Measurements from ENCODE around the gene CBLC.

Gene CBLC

DNA sequence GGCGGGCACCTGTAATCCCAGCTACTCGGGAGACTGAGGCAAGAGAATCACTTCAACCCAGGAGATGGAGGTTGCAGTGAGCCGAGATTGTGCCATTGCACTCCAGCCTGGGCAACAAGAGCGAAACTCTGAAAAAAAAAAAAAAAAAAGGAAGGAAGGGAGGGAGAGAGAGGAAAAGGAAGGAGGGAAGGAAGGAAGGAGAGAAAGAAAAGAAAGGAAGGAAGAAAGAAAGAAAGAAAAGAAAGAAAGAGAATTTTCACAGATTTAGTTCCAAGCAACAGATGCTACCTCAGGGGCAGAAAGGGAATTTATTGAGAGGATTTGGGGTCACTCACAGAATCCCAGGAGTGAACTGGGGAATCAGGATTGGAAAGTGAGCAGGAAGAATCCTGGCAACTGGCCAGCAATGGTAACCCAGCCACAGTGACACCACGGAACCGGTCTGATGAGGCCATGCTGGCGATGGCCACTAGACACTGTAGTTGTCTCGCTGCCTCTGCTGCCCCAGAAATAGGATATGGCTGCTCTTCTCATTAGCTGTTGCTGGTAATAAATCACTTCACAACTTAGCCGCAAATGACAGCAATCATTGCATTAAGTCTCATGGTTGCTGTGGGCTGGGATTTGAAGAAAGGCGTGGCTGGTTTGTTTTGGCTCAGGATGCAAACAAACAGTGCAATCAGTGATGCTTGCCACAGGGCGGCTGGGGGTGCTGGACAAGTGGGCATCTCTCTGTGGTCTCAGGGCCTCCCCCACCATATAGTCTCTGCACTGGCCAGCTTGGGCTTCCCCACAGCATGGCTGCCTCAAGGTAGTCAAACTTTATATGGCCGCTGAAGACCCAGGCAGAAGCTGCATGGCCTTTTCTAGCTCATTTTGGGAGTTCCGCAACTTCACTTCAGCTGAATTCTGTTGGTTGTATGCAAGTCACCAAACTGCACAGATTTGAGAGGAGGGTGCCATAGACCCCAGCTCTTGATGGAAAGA lies 26.0 kb downstream of the CBLC start:
- no peak for DNase-seq

DNA sequence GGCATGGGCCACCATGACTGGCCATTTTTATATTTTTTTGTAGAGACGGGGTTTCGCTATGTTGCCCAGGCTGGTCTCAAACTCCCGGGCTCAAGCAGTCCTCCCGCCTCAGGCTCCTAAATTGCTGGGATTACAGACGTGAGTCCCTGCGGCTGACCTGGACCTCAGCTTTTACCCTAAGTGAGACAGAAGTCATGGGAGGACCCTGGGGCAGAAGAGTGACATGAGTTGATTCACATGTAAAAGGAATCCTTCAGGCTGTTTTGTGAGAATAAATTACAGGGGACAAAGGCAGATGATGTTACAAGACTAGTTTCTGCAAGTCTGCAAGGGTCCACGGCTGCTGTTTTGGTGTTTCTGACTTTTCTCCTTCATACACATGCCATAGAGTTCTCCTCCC lies 28.6 kb downstream of the CBLC start:
- no peak for DNase-seq

- DNase-seq = no peak
Observed at GRCh38 chr19:44807162-44807561, 29.5 kb downstream of the CBLC start.

GRCh38 chr19:44807652-44808462 lies 30.2 kb downstream of the CBLC start:
- peak; percentile 60 for DNase-seq

- DNase-seq = peak; percentile 74
Observed at GRCh38 chr19:44808463-44809371, 31.0 kb downstream of the CBLC start, which contains the start of gene BCAM. TSS of gene BCAM (plus strand) at chr19:44809103. CDS start at chr19:44809125, 22 bp downstream.

DNA sequence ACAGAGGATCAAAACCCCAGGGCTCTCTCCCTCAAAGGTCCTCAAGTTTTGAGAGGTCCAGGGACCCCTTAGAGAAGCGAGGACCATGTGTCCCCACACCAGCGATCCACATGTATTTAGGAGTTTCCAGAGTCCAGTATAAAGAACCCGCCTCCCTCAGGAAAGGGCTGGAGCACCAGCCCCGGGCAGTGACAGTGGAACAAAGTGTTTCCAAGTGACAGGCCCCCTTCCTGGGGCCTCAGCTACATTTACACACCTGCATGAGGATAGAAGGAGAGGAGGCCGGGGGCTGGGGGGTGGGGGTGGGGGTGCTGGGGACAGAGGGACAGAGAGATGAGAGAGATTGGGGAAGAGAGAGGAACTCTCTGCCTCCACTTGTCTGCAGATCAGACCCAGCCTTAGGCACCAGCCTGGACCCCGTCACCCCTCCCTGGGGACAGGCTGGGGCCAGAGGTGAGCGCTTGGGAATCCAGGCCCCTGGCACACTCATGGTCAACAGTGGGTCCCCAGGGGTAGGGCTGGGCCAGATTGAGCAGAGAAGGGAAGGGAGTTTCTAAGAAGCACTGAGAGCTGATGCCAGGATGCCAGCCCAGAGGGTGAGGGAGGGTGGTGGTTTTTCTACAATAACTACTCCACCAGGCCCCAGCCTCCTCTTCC lies 32.0 kb downstream of the CBLC start:
- DNase-seq = no peak

- DNase-seq = no peak
Observed at GRCh38 chr19:44810234-44811121, 32.8 kb downstream of the CBLC start.

DNA sequence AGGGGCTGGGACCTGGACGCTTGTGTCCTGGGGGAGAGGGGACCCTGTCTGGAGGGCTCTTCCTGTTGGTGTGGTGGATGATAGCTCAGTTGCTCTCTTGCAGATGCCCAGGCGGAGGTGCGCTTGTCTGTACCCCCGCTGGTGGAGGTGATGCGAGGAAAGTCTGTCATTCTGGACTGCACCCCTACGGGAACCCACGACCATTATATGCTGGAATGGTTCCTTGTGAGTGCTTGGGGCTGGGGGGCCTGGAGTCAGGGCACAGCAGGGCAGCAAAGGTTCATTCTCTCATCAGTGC lies 33.4 kb downstream of the CBLC start:
- no peak for DNase-seq

DNA sequence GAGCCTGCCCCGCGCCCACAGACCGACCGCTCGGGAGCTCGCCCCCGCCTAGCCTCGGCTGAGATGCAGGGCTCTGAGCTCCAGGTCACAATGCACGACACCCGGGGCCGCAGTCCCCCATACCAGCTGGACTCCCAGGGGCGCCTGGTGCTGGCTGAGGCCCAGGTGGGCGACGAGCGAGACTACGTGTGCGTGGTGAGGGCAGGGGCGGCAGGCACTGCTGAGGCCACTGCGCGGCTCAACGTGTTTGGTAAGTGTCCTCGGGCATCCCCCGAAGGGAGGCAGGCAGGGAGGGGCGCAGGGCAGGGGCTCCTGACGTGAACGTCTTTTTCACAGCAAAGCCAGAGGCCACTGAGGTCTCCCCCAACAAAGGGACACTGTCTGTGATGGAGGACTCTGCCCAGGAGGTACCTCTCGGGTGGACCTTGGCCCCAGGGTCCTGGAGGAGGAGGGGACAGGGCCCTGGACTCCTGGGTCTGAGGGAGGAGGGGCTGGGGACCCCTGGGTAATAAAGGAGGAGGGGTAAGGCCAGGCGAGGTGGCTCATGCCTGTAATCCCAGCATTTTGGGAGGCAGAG lies 34.5 kb downstream of the CBLC start:
- no peak for DNase-seq

- DNase-seq = no peak
Observed at GRCh38 chr19:44813070-44813840, 35.6 kb downstream of the CBLC start.

- DNase-seq = no peak
Observed at GRCh38 chr19:44813841-44814470, 36.3 kb downstream of the CBLC start.

- no peak for DNase-seq
Observed at GRCh38 chr19:44814517-44814916, 36.8 kb downstream of the CBLC start.

- no peak for DNase-seq
Observed at GRCh38 chr19:44816301-44816700, 38.6 kb downstream of the CBLC start.

DNA sequence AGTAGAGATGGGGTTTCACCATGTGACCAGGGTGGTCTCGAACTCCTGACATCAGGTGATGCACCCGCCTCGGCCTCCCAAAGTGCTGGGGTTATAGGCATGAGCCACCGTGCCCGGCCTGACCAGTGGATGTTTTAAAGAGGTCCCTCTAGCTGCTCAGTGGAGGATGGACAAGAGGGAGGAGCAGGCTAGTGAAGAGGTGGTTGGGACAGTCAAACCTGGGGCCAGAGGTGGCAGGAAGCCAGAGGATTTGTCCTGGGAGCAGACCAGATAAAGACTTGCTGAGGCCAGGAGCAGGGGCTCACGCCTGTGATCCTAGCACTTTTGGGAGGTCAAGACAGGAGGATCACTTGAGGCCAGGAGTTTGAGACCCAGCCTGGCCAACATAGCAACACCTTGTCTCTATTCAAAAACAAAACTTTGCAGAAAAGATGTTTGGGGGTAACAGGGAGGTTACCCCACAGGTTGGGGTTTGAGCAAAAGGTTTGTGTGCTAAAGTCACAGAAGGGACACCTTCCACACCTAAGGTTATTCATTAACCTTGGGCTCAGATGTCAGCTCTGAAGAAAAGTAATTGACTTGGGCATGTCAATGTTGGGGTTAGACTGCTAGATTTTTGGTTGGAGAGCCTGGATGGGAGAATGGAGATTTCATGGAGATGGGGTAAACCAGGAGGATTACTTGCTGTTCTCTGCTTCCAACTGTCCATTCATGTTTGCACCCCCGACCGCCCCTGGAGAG lies 40.2 kb downstream of the CBLC start:
- no peak for DNase-seq

- DNase-seq = no peak
Observed at GRCh38 chr19:44818466-44819031, 40.9 kb downstream of the CBLC start.

DNA sequence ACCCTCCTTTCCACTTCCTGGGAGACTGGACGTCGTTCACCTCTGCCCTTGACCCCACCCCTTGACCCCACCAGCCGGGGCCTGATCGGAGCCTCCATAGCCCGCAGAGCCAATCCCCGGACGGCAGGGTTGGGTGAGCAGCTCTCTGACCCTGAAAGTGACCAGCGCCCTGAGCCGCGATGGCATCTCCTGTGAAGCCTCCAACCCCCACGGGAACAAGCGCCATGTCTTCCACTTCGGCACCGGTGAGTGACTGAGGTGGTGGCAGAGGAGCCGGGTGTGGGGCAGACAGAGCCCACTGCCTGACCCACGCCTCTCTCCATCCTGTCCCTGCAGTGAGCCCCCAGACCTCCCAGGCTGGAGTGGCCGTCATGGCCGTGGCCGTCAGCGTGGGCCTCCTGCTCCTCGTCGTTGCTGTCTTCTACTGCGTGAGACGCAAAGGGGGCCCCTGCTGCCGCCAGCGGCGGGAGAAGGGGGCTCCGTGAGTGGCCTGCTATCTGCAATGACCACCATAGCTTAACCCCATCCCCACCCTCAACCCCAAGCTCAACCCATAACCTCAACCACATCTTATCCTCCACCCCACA lies 41.6 kb downstream of the CBLC start:
- DNase-seq = no peak

GRCh38 chr19:44820648-44821609 lies 43.2 kb downstream of the CBLC start:
- no peak for DNase-seq

All from fibroblast of upper back skin (primary cell).